Measurements from ENCODE around the gene ADAMTS4.
A peak's percentile ranks its signal among the peaks of the same experiment; 100 is the strongest.

The ADAMTS4 gene

GRCh38 chr1:161173711-161174110 is 25.1 kb downstream of the ADAMTS4 start:
- H3K27me3 ChIP-seq = no peaks in the 10 kb centered on the region
- no peak overlapping the region for H3K4me3 ChIP-seq
- no peaks in the 10 kb centered on the region for H3K9me3 ChIP-seq
- intact Hi-C loops (cut with DNase I; ENCODE audit: low total_unique reads) = no loop called here
- peaks cover 20 to 71% (median 40%) of the 10 kb centered on the region in 3 donors for H3K36me3 ChIP-seq
- TF ChIP-seq, protein P1, sequence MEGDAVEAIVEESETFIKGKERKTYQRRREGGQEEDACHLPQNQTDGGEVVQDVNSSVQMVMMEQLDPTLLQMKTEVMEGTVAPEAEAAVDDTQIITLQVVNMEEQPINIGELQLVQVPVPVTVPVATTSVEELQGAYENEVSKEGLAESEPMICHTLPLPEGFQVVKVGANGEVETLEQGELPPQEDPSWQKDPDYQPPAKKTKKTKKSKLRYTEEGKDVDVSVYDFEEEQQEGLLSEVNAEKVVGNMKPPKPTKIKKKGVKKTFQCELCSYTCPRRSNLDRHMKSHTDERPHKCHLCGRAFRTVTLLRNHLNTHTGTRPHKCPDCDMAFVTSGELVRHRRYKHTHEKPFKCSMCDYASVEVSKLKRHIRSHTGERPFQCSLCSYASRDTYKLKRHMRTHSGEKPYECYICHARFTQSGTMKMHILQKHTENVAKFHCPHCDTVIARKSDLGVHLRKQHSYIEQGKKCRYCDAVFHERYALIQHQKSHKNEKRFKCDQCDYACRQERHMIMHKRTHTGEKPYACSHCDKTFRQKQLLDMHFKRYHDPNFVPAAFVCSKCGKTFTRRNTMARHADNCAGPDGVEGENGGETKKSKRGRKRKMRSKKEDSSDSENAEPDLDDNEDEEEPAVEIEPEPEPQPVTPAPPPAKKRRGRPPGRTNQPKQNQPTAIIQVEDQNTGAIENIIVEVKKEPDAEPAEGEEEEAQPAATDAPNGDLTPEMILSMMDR (IDR thresholded peaks at IDR 0.05) = no peak
- no peak for DNase-seq
- peaks cover 0 to 46% (median 25%) of the 10 kb centered on the region in 4 donors for H3K4me1 ChIP-seq
- H3K27ac ChIP-seq = peak overlapping the region; percentile 38 to 47

- intact Hi-C loops (cut with DNase I; ENCODE audit: low total_unique reads) = no loop called here
- H3K4me1 ChIP-seq = peaks cover 0 to 45% (median 27%) of the 10 kb centered on the region in 4 donors
- peaks cover 20 to 75% (median 40%) of the 10 kb centered on the region in 3 donors for H3K36me3 ChIP-seq
- H3K27me3 ChIP-seq = no peaks in the 10 kb centered on the region
- DNase-seq = peak in 1 of 2 donors; percentile 64
- H3K9me3 ChIP-seq = no peaks in the 10 kb centered on the region
- TF ChIP-seq, protein P1 (IDR thresholded peaks at IDR 0.05) = no peak
- H3K4me3 ChIP-seq = no peak overlapping the region
- H3K27ac ChIP-seq = peak overlapping the region; percentile 38 to 47
These were observed 26.0 kb downstream of the ADAMTS4 start for GRCh38 chr1:161172776-161173376.

GRCh38 chr1:161172349-161172748 is 26.5 kb downstream of the ADAMTS4 start:
- H3K27me3 ChIP-seq = no peaks in the 10 kb centered on the region
- no peak overlapping the region for H3K4me3 ChIP-seq
- no peaks in the 10 kb centered on the region for H3K9me3 ChIP-seq
- peaks cover 0 to 42% (median 31%) of the 10 kb centered on the region in 4 donors for H3K4me1 ChIP-seq
- H3K27ac ChIP-seq = peak overlapping the region in 1 of 2 donors; percentile 47
- TF ChIP-seq, protein P1 (IDR thresholded peaks at IDR 0.05) = no peak
- no peak for DNase-seq
- peaks cover 20 to 75% (median 40%) of the 10 kb centered on the region in 3 donors for H3K36me3 ChIP-seq
- intact Hi-C loops (cut with DNase I; ENCODE audit: low total_unique reads) = no loop called here

DNA sequence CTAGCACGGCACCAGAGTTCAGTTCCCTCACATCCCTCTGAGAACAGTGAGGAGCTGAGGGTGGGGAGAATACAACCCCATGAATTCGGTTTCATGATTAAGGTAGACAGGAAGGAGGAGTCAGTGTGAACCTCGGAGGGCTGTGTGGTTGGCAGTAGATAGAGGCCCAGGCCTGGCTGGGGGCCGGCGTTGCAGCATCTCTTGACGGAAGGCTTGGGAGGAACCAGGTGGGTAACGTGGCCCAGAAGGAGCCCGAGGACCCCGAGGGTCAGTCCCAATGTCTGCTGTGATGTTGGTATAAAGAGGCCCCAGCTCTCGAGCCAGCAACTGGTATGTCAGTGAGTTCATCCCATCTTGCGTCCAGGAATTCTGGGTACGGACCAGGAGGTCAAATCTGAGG is 27.2 kb downstream of the ADAMTS4 start:
- Histone ChIP-seq H3K36me3 (peaks cover 20 to 75% (median 40%) of the 10 kb centered on the region in 3 donors), H3K27me3 (no peaks in the 10 kb centered on the region), H3K9me3 (no peaks in the 10 kb centered on the region), H3K4me1 (peaks cover 0 to 47% (median 35%) of the 10 kb centered on the region in 4 donors), H3K27ac (no peak overlapping the region), H3K4me3 (no peak overlapping the region)
- TF ChIP-seq, protein P1 (IDR thresholded peaks at IDR 0.05) = no peak
- intact Hi-C loops (cut with DNase I; ENCODE audit: low total_unique reads) = no loop called here
- DNase-seq = no peak

GRCh38 chr1:161171191-161171590 is 27.7 kb downstream of the ADAMTS4 start:
- TF ChIP-seq, protein P1 (IDR thresholded peaks at IDR 0.05) = no peak
- H3K36me3 ChIP-seq = peaks cover 20 to 75% (median 40%) of the 10 kb centered on the region in 3 donors
- no peak overlapping the region for H3K4me3 ChIP-seq
- intact Hi-C loops (cut with DNase I; ENCODE audit: low total_unique reads) = no loop called here
- DNase-seq = no peak
- no peak overlapping the region for H3K27ac ChIP-seq
- no peaks in the 10 kb centered on the region for H3K9me3 ChIP-seq
- no peaks in the 10 kb centered on the region for H3K27me3 ChIP-seq
- H3K4me1 ChIP-seq = peaks cover 0 to 42% (median 31%) of the 10 kb centered on the region in 4 donors

Measured in tibial artery (tissue), 4 donors.